GF-D8 (cell line): ENCODE measurements around the gene RPTN.

Source experiments
- DNase-seq: peaks from one replicate; lab custom pipeline; 2025; lab: John Stamatoyannopoulos, UW

The RPTN gene, protein sequence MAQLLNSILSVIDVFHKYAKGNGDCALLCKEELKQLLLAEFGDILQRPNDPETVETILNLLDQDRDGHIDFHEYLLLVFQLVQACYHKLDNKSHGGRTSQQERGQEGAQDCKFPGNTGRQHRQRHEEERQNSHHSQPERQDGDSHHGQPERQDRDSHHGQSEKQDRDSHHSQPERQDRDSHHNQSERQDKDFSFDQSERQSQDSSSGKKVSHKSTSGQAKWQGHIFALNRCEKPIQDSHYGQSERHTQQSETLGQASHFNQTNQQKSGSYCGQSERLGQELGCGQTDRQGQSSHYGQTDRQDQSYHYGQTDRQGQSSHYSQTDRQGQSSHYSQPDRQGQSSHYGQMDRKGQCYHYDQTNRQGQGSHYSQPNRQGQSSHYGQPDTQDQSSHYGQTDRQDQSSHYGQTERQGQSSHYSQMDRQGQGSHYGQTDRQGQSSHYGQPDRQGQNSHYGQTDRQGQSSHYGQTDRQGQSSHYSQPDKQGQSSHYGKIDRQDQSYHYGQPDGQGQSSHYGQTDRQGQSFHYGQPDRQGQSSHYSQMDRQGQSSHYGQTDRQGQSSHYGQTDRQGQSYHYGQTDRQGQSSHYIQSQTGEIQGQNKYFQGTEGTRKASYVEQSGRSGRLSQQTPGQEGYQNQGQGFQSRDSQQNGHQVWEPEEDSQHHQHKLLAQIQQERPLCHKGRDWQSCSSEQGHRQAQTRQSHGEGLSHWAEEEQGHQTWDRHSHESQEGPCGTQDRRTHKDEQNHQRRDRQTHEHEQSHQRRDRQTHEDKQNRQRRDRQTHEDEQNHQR

DNA sequence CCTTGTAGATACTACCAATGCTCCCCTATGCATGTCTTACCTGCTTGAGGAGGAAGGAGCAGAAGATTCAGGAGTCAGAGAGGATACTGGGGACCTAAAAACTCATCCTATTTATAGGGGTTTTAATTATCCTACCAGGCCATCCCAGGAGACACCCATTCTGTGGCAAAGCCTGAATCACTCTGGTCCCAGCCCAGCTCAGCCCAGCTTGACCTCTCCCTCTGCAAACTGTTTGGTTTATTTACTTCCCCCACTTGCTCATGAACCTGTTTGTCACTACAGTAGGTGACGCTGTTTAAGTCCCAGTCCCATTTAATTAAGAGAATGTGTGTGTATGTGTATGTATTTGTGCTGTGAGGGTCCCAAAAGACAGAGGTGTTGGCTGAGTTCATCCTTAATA is at the start of gene RPTN:
TSS of gene RPTN (minus strand) at position 85 of the 400 bp plus-strand sequence. CDS start 1,339 bp downstream, outside the sequence.
- DNase-seq, result no peak

DNA sequence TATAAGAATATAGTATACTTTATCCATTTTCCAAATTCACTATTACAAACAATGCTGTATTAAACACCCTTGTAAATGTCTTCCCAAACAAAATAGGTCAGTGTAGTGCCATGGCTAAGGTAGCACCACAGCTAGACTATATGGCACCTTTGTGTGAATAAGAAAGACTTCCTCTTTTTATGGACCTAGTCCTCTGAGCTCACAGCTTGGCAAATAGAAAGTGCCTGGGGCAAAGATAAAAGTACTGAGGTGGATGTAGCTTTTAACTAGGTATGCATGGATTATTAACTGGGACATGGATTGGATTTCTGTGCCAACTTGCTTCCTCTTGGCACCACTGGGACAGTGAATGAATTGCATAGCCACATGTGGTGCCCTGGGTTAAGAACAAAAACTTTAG is 40.0 kb upstream of the RPTN start:
- no peak for DNase-seq

DNA sequence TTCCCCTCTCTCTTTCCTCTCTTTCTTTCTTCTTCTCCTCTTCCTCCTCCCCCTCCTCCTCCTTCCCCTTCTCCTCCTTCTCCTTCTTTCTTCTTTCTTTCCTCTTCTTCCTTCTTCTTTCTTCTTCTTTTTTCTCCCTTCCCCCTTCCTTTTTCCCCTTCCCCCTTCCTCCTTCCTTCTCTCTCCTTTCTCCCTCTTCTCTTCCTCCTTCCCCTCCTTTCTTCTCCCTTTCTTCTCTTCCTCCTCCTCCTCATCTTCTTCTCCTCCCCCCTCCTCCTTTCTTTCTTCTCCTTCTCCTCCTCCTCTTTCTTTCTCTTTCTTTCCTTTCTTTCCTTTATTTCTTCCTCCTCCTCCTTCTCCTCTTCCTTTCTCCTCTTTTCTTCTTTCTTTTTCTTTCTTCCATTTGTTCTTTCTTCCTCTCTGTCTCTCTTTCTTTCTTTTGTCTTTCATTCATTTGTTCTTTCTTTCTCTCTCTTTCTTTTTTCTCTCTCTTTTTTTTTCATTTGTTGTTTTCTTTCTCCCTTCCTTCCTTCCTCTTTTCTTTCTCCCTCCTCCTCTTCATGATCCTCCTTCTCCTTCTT is 38.4 kb upstream of the RPTN start:
- DNase-seq, result no peak

DNA sequence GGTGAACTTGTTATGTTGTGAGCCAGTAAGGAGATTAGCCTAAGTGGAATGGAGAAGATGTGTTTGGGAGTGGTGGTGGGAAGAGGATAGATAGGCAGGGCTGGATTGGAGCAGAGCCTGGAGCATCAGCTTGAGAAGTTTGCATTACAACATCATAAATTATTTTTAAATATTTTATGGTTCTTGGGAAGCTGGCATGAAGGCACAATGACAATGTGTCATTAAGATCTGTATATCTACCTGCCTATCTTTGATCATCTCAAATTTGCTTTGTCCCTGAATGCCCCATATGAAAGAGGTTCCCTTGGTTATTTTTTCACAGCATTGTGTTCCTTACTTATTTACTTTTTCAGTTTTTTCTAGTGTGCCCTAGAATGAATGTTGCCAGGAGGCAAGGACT is 32.7 kb upstream of the RPTN start:
- no peak for DNase-seq

DNA sequence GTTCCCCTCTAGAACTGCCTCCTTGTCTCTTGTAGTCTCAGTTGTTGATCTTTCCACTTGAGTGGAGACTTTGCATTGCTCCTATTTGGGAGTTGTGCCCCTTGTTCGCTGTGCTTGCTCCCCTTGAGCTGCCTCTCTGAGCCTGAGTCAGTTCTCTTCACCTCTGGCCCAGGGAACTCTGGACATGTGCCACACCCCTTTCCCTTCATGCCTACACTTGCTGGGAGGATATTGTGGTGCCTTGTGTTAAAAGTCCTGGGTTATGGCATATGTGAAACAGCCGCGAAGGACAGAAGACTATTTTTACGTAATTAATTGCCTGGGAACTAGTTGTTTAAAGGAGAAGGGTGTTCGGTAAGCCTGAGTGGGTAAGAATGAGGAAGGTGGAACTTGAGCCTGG is 32.2 kb upstream of the RPTN start:
- no peak for DNase-seq

DNA sequence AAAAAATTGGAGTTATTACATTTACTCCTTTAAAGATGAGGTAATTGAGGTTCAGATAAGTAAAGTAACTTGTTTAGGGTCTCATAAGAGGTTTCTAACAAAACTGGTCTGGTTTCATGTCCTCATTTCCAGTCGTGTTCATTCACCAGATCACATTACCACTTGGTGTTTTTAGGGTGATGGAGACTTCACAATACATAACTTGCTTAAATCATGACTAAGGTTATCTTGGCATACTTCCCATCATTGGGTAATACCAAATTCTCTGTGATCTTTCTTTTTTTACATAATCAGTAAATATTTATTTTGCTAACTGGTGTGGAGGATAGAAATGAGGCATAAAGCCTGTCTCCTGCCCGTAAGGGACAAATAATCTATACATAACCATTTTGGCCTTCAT is 31.6 kb upstream of the RPTN start:
- DNase-seq, result no peak

DNA sequence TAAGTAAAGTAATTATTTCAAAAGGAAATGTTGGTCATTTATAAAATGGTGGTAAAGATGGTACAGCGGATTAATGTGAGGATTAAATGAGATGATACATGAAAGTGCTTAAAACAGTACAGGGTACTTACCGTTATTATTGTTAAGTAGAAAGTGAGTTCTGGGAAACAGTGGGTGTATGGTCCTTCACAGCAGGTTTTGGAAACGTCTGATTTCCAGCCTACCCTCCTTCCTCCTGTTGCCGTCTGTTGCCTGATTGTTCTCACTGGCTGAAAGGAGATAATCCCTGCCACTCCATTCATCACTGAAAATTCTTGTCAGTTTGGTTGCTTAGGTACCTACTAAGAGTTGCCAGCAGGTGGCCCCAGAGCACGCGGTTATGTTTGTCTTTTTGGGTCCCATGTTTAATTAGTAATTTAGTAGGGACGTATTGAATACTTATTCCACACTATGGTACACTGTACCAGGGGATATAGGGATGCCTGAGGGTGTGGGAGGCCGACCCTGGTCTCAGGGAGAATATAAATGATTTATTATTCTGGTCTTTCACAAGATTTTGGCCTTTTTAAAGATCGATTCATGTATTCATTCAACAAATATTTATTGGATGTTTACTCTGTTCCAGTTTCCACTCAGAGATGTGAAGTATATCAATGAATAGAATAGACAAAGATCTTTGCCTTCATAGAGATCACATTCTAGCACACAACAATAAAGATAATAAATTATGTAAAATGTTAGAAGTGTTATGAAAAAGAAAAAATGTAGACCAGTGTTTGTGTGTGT is 30.8 kb upstream of the RPTN start:
- DNase-seq, result peak; percentile 6

DNA sequence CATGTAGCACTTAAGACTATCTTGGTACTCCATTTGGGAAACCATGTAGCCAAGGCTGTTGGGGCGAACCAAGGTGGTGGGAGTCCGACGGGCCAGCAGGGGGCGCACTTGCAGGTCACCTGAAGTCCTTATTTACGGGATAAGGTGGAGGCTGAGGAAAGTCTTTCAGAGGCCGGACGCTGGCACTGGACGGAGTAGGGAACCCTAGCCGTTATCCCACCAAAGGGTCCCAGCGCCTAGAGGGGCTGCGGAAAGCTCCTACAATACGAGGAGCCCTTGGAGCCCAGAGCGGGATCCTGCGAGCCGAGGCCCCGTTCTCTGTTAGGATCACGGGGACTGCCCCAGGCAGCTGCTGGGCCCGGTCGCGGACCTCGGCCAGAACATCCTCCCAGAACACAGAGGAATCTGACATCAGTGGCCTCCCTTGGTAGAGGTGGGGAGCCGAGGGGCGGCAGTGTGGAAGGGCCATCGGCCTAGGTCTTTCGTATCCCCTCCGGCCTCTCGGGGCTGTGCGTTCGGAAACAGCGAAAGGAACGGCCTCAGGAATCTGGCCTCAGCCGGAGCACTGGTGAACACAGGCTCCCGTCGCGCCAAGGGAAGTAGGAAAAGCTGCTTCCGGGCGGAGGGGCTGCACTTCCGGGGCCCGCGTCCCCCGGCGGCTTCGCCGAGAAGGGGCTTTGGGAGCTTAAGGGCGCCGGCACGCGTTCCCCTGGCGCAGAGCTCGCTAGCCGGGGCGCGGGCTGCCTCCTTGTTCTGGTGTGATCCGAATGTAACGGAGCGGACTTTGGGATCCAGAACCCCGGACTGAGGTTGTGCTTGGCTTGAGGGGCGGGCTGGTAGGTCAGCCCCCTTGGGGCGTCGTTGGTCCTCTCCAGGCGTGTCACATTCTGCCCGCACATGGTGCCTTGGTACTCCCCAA is 29.9 kb upstream of the RPTN start:
- peak; percentile 13 for DNase-seq

DNA sequence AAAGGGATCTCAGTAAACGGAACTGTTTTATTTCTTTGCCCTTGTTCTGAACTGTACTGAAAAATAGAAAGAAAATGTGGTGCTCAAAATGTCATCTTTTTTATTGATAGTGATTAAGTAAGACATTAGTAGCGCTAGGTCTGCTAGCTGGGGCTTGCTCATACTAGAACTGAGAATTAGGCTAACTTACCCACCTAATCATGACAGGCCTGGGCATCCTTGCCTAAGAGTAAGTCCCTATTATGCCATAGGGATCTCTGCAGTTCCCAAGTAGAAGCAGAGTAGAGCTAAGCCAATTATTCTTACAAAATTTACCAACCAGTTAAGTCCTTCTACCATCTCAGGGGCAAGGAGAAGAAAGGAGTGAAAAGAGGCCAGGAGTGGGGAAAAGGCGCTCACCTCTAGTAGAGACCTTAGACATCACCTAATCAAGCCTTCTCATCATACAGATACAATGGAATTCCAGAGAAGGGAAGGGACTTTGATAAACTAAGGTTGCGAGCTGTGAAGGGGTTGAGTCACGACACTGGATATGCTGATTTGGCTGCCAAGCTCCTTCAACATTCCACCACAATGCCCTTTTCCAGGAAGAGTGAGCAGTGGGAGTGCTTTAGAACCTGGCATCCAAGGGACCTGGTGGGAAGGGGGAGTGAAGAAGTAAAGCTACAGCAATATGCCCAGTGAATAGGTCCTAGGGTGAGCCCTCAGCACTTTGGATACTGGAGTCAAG is 27.7 kb upstream of the RPTN start:
- DNase-seq, result no peak

DNA sequence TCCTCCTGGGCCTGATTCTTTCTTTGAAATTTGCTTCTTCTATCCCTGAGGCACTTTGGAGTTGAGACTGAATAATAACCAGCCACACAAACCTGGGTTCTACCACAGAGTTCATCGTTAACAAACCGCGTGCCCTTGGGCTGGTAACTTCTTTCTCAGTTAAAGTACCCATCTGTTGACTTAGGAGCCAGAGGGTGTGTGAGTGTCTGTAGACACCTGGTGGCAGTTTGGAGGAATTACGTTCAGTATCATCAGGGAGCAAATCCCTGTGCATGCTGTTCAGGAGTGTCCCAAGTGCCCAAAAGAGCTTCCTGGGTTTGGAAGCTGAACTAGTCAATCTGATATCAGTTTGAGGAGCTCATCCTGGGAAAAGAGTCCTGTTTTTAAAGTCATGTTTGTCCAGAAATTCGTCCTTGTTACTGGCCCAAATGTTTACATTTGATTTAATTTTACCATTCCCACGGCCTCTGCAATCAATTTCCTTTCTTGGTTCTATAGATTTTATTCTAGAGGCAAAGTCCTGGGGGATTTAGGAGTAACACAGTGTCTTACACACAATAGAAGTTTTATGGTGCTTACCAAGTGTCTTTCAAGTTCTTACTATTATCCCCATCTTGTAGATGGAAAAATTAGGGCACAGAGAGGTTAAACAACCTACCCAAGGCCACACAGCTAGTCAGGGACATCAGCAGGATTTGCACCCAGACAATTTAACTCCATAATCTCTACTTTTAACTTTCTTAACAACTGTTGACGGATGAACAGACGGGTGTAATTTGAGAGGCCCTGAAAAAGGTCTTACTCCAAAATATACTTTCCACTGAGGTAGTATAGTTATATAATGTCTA is 26.7 kb upstream of the RPTN start:
- DNase-seq, result no peak

DNA sequence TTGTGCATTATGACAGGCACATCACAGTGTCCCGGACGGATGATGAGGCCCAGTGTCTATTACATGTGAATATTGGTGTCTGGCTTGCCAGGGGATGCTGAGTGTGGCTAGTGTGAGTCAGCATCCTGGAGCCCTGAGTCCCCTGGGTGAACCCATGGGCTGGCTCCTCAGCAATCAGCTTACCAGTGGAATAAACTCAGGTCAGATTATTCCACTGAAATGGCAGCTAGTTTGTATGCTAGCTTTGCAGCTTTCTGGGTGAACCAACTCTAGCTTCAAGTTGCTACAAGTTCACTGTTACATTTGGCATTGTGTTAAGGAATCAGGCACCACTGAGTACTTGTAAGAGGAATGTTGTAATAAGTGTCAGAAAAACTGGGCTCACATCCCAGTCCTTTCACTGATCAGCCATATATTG is 23.9 kb upstream of the RPTN start:
- DNase-seq, result no peak

DNA sequence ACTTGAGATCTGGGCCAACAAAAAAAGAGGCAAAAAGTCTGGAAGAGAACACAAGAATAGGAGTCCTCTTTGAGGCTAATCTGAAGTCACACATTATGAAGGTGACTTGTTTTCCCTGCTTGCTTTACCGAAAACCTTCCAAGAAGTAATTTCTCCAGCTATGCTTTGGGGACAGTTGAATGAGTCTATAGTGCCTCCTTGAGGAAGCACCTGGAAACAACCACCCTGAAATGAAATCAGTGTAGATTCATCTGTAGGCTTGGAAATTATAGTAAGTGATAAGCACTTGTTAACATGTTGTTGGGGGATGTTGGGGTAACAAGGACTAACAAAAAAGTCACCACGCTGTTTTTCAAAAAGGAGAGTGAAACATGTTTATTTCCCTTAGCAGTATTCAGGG is 23.4 kb upstream of the RPTN start:
- DNase-seq, result no peak

DNA sequence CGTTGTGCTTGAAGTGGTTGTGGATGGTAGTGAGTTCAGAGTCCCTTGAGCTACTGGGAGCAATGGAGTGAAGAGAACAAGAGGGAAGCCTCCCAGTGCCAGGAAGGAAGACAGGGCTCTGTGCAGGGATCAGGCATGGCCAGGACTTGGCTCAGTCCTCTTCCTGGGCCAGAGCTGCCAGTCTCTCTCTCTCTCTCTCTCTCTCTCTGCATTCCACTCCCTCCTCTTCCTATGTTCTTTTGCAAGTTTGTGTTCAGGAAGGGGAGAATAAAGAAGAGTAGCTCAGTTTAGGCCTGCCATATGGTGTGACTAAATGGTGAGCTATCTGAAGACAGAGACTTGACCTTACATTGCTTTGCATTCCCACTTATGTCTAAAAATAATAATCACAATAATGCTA is 20.5 kb upstream of the RPTN start:
- no peak for DNase-seq

DNA sequence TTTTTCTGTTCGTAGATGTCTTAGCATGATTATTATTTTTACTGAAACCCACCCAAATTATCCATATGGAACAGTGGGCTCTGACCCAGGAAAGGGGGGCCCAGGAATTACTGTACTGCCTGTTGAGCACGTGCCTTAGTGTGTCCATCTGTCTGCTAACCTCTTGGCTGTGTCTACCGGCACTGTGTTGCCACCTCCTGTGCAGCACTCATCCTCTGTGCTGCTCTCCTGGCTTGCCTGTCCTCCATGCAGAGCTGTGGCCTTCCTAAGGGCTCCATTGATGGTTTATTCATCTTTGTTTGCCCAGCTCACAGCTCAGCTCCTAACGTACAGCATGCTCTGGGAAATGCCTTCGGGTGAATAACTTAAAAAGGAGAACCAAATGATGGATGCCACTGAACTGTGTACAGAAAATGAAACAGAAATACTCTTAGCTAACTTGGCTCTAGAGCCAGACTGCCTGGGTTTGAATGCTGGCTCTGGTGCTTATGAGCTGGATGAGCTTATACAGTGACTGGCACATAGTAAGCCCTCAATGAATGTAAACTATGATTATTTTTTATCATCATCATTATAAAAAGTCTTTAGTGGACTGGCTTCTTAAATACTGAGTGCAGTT is 11.4 kb upstream of the RPTN start:
- no peak for DNase-seq

DNA sequence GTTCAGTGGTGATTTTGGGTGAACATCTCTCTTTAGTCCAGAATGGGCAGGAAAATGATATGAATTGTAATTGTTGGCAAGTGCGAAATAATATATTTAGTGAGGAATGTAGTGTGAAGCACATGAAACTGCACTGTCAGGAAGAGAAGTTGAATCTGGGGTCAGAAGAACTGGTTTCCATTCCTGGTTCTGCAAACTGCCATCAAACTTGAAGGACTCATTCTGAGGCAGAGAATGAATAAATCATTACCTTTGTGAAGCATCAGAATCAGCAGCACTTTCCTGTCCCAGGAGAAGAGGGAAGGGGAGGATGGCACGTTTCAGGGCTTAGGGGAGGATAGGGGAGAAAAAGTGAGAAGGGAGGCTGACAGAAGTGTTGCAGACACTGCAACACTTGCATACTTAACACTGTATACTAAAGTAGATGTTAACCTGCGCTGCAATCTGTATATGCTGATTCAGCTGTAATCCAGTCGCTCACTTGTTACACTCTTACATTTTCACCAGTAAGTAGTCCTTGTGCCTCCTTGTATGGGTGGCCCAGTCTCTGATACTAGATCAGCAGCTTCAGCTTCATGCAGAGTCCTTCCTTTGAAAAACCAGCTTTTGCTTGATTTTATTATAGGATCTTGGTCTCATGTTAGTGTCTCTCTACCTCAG is 10.5 kb upstream of the RPTN start:
- no peak for DNase-seq

DNA sequence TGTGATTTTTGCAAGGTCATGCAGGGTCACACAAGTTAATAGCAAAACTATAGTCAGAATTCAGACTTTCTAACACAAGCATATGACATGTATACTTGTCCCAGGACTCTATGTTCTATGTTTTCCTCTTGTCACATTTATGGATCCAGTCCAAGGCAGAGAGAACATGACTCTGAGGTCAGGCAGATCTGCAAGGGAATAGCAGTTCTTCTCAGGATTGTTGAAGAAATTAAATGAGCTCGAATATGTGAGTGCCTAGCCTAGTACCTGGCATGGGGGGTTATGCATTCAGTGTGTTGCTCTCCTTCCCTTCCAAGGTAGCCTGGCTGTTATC is 9.5 kb upstream of the RPTN start:
- no peak for DNase-seq

DNA sequence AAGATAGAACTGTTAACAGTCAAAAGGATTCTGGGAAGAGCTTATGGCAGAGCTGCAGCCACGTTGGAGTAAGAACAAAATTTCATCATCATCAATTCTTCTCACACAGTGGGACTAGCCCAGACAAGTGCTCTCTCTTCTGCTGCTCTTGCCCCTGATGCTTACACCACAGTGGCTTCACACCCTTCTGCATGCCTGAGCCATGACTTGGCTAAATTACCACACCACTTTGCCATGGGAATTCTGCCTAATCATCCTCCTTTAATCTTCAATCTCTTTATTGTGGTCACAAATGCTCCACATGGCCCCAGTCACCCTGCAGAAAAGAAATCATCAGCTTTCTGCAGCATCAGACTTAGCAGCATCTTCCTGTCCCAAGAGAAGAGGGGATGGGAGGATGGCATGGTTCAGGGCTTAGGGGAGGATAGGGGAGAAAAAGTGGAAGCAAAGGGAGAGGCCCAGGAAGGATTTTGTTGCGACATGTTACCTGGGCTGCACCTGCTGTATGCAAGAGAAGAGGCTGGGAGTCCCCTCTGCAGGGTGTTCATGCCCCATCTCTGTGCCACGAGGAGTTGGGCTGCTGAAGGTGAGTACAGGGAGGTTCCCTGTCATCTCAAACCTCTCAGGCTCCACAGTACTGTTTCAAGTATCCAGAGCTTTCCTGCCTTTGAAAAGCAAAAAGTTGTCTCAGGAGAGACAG is 9.0 kb upstream of the RPTN start:
- peak; percentile 39 for DNase-seq

DNA sequence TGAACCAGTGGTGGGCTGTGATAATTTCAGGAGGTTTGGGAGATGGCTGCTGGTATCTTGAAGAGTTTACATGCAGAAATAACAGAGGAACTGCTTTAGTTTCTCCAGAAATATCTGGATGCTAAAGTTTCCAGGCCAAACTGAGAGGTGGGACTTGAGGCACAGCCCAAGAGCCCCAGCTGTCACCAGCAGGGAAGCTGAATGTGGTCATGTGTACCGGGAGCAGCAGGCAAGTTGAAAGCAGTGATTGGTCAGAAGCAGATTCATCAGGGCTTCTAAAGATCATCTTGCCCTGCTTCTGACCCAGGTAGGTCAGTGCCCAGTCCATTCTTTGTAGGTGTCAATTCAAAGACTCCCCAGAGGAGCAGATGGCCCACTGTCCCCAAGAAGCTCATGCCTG is 7.9 kb upstream of the RPTN start:
- DNase-seq, result no peak
